NCI-H446 (cell line): Measurements from ENCODE around the gene KREMEN1.
A peak's percentile ranks its signal among the peaks of the same experiment; 100 is the strongest.

Experiments used
- DNase-seq, 2 experiments: peaks; one replicate each; lab custom pipeline; 2025; lab: John Stamatoyannopoulos, UW

The KREMEN1 gene

GRCh38 chr22:29128891-29129807, 56.3 kb downstream of the KREMEN1 start:
- DNase-seq, result peak; percentile 42 to 59

- no peak for DNase-seq
Observed at GRCh38 chr22:29129808-29130140, 56.9 kb downstream of the KREMEN1 start.

GRCh38 chr22:29130476-29130875, 57.6 kb downstream of the KREMEN1 start:
- DNase-seq, result no peak

GRCh38 chr22:29133603-29134133, 60.8 kb downstream of the KREMEN1 start:
- no peak for DNase-seq

GRCh38 chr22:29134448-29134847, 61.6 kb downstream of the KREMEN1 start:
- DNase-seq, result no peak

- DNase-seq, result peak; percentile 45 to 56
Observed at GRCh38 chr22:29136782-29137700, 64.2 kb downstream of the KREMEN1 start.

GRCh38 chr22:29138556-29139305, 65.9 kb downstream of the KREMEN1 start:
- no peak for DNase-seq

- DNase-seq, result no peak
Observed at GRCh38 chr22:29139965-29140782, 67.3 kb downstream of the KREMEN1 start.

- DNase-seq, result no peak
Observed at GRCh38 chr22:29141078-29141688, 68.3 kb downstream of the KREMEN1 start.

- DNase-seq, result no peak
Observed at GRCh38 chr22:29142116-29142515, 69.3 kb downstream of the KREMEN1 start.

- DNase-seq, result peak in 1 of 2 experiments; percentile 66
Observed at GRCh38 chr22:29143941-29144785, 71.3 kb downstream of the KREMEN1 start.

GRCh38 chr22:29144786-29145160, 71.9 kb downstream of the KREMEN1 start:
- no peak for DNase-seq

GRCh38 chr22:29145321-29146072, 72.7 kb downstream of the KREMEN1 start:
- no peak for DNase-seq

- DNase-seq, result no peak
Observed at GRCh38 chr22:29146091-29146560, 73.3 kb downstream of the KREMEN1 start.

GRCh38 chr22:29146771-29147170, 73.9 kb downstream of the KREMEN1 start:
- no peak for DNase-seq

- no peak for DNase-seq
Observed at GRCh38 chr22:29147331-29147899, 74.6 kb downstream of the KREMEN1 start.

GRCh38 chr22:29148036-29148435, 75.2 kb downstream of the KREMEN1 start:
- DNase-seq, result no peak

- no peak for DNase-seq
Observed at GRCh38 chr22:29148826-29149225, 76.0 kb downstream of the KREMEN1 start.
